BE2C (cell line): ENCODE results near the gene UBXN1.
A peak's percentile ranks its signal among the peaks of the same experiment; 100 is the strongest.

ENCODE experiments used
- DNase-seq: peaks from one replicate; pipeline ENCODE4 v3.0.0-alpha.2; 2020
- H3K27me3 ChIP-seq: fragments of 250-450 bp; sonication (Bioruptor Pico); 2 replicates; pipeline ENCODE4 v1.5.1; 2020; ENCODE audit warnings: mild to moderate bottlenecking
- H3K36me3 ChIP-seq: fragments of 250-450 bp; sonication (Bioruptor Pico); 2 replicates; pipeline ENCODE4 v1.5.1; 2020; ENCODE audit warnings: mild to moderate bottlenecking
- H3K4me1 ChIP-seq: fragments of 250-450 bp; sonication (Bioruptor Pico); 2 replicates; pipeline ENCODE4 v1.5.1; 2020
- H3K4me3 ChIP-seq: 2 replicates; pipeline ENCODE4 v1.5.1; 2011; ENCODE audit warnings: low read depth, low read length
- H3K9me3 ChIP-seq: fragments of 250-450 bp; sonication (Bioruptor Pico); 2 replicates; pipeline ENCODE4 v1.5.1; 2020
- CTCF ChIP-seq: IDR thresholded peaks from 2 replicates; pipeline ENCODE4 v1.5.1; 2012; ENCODE audit warnings: mild to moderate bottlenecking, low read depth, low read length

UBXN1 gene

DNA sequence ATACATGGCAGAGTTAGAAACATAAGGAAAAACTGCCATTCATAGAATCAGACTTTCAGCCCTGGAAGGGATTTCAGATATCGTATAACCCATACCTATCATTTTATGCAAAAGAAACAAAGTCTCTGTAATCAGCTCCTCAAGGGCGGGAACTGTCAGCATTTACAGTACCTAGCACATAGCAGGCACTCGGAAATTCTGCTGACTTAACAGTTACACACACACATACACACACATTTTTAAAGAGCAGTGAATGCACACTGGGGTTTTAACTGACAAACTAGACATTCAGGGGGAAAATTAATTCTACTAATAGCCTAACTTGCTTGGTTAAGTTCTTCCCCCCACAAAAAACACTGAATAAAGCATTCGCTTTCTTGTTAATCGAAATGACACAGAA, 37.3 kb upstream of the UBXN1 start:
- TF ChIP-seq CTCF, result no peak
- Histone ChIP-seq H3K36me3 (peaks cover 55% of the 10 kb centered on the region), H3K9me3 (no peaks in the 10 kb centered on the region), H3K4me3 (no peak overlapping the region), H3K27me3 (no peaks in the 10 kb centered on the region), H3K4me1 (no peaks in the 10 kb centered on the region)
- DNase-seq, result no peak

DNA sequence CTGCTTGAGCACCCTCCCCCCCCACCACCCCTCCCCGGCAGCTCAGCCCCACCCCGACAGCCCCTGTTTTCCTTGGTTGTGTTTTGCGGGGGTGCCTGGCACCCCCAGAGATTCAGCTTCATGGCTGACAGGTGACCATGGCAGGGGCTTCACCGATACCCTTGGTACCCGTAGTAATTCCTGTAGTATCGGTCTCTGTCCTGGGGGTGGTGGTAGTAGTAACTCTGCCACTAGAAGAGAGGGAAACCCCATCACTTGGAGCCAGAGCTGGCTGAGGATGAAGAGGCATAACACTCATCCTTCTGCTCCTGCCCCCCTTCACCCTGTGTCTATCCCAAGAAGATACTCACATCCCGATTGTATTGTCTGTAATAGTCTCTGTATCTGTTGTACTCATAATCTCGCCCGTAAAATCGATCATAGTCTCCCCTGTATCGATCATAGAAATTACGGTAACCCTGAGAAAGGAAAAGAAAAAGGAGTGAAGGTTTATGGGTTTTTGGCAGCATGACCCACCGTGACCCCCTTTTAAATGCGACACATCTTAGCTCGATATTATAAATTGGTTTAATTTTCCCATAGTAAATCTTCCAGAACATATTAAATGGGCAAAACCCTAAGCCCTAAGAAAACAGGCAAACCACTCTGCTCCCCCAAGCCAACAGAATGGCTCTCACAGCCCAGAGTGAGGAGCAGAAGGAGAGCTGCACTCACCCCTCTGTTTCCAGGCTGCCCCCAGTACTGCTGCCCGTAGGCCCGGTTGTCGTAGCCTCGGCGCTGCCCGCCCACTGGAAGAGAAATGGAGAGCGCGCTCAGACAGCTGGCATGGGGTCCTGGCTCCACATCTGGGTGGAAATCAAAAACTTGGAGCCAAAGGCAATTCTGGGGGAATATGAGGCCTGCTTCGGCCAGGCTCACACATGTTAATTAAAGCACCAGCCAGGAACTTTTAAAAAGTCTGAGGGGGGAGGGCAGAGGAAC, 36.6 kb upstream of the UBXN1 start:
- no peak overlapping the region for H3K4me3 ChIP-seq
- H3K9me3 ChIP-seq, result no peaks in the 10 kb centered on the region
- H3K27me3 ChIP-seq, result no peaks in the 10 kb centered on the region
- TF ChIP-seq CTCF, result no peak
- peaks cover 53% of the 10 kb centered on the region for H3K36me3 ChIP-seq
- no peaks in the 10 kb centered on the region for H3K4me1 ChIP-seq
- DNase-seq, result no peak

DNA sequence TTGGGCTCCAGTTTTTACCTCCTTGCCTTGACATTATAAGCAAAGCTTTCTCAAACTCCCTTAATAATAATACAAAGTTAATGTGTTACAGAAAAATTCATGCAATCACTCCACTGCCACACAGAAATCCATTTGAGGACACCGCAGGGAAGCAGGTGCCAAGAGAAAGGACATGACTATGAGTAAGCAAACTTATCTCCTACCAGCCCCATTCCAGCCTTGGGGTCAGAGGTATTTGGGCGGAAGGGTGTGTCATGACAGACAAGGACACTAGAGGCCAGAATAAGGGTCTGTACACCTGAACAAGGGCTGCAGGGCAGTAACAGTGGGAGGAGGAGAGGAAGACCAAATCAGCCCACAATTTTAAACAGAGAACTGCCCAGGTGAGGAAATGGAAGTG, 34.5 kb upstream of the UBXN1 start:
- peaks cover 47% of the 10 kb centered on the region for H3K36me3 ChIP-seq
- TF ChIP-seq CTCF, result no peak
- no peak overlapping the region for H3K4me3 ChIP-seq
- H3K27me3 ChIP-seq, result no peaks in the 10 kb centered on the region
- H3K9me3 ChIP-seq, result no peaks in the 10 kb centered on the region
- H3K4me1 ChIP-seq, result peaks cover 5% of the 10 kb centered on the region; the same call in 1 of the 2 replicates
- DNase-seq, result no peak

DNA sequence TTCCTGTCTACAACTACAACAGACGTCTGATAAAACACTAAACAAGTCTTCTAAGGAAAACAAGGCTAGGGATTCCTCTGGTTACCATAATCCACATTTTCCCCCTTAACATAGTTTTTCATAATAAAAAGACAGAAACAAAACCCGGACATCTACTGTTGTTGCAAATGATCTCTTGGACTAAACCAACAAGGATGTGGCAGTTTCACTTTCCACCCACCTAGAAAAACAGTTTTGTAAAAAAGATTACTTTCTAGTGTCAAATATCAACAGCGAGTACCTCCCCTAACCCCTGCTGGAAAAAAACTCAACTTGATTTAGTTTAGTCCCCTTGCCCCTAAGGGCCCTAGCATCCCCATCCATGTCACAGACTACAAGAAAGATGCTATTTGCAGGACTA, 34.0 kb upstream of the UBXN1 start:
- no peak overlapping the region for H3K4me3 ChIP-seq
- no peaks in the 10 kb centered on the region for H3K27me3 ChIP-seq
- DNase-seq, result no peak
- H3K4me1 ChIP-seq, result peaks cover 5% of the 10 kb centered on the region; the same call in 1 of the 2 replicates
- peaks cover 42% of the 10 kb centered on the region for H3K36me3 ChIP-seq
- no peaks in the 10 kb centered on the region for H3K9me3 ChIP-seq
- no peak for TF ChIP-seq CTCF

DNA sequence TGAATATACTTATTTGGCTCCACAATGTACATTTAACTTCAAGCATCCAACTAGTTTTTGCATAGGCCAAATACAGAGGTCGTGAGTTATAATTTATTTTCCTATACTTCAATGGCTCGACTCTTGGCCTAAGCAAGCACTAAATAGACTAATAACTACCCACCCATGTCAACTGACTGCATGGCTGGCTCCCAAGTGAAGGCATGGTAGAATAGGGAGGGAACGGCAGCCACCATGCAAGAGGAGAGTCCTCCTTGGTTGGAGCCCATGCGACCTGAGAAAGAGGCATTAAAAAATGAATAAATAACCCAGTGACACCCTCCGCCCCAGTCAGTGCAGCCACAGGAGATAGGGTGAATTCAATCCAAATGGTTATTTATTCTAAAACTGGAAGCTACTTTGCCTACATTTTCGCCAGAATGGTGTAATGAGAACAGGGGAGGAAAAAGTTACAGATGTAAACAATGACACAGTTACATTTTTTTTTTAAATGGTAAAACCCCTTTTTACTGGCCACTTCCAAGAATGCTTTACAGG, 33.5 kb upstream of the UBXN1 start:
- Histone ChIP-seq H3K4me1 (peaks cover 8% of the 10 kb centered on the region; the same call in 1 of the 2 replicates), H3K36me3 (peaks cover 37% of the 10 kb centered on the region), H3K9me3 (no peaks in the 10 kb centered on the region), H3K27me3 (no peaks in the 10 kb centered on the region), H3K4me3 (no peak overlapping the region)
- no peak for DNase-seq
- no peak for TF ChIP-seq CTCF

DNA sequence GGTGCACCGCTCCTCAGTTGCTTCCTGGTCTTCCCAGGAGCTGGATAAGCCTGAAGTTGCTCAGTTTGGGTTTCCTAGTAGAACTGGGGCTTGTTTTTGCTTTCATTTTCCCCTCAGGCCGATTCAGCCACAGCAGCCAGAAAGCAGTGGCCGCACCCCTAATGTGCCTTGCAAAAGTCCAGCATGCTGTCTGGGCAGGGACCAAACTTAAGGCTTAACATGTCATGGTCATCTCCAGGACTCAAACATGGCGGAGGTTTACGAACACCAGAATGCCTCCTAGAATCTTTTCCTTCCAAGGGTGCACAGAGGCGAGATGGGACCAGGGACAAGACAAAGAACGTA, 31.1 kb upstream of the UBXN1 start:
- no peak for TF ChIP-seq CTCF
- Histone ChIP-seq H3K27me3 (no peaks in the 10 kb centered on the region), H3K36me3 (peaks cover 18% of the 10 kb centered on the region), H3K4me1 (peaks cover 8% of the 10 kb centered on the region), H3K9me3 (no peaks in the 10 kb centered on the region), H3K4me3 (peak overlapping the region; percentile 66)
- DNase-seq, result no peak
